ENCODE results near the gene NANOS2. TPM values are rescaled to one million over a fixed set of nuclear protein-coding genes. Genes with fewer than 3 reads are reported as not detected.

The NANOS2 gene
- total and polyA plus RNA-seq, 9 of the 15 experiments (the other 6 are each of a cell fraction or from before 2014, with no cell fraction given), result not detected

DNA sequence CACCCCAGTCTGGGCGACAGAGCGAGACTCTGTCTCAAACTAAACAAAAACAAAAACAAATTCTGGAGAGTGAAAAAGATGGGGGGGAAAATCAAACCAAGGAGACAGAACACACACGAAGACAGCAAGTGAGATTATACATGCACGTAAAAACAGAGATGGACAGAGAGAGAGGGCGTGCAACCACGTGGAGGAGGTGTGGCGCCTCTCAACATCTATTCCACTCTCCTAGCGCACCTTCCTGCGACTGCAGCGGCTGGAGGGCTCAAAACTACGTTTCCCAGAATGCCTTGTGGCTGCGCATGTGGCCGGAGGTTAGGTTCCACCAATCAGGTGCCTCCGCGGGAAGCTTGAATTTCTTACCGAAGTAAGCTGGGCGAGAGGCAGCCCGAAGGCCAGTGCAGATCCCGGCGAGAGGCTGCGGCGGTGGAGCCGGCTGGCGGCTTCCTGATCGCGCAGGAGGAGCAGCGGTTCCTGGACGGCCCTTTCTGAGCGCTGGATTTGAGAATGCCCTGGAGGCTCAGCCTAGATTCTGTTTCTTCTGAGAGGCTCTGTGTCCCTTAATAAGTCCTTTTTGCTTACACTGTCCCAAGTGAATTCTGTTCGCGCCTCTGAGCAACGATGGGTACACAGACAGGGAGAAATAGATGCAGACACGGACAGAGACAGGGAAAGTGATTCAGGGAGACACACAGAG, 13.1 kb upstream of the NANOS2 start (continued):
- TF ChIP-seq NONO (IDR thresholded peaks at IDR 0.05; ENCODE audit: low read depth in 2 of 2, low read length in 1 of 2) (0 out of 4 replicates have a peak, but pooled peaks of 1 of the 2 experiments have one; percentile 31), ZNF77 (CRISPR knock-in tag; IDR thresholded peaks at IDR 0.05) (no peak), CHCHD3 (CRISPR knock-in tag; IDR thresholded peaks at IDR 0.05) (no peak), TEAD1 (CRISPR knock-in tag; IDR thresholded peaks at IDR 0.05) (peak in 1 of 2 experiments; percentile 55; a peak in 1 of 4 replicates), KDM1A (IDR thresholded peaks at IDR 0.05) (no peak), CHD2 (IDR thresholded peaks at IDR 0.05; ENCODE audit: low read depth, low read length) (peak; percentile 80), U2AF2 (optimal IDR thresholded peaks at IDR 0.05; ENCODE audit: low read depth, low read length) (no peak), FOXP1 (CRISPR knock-in tag; IDR thresholded peaks at IDR 0.05) (peak; percentile 50; the same call in 1 of the 2 replicates), SRSF7 (optimal IDR thresholded peaks at IDR 0.05; ENCODE audit: low read depth, low read length) (no peak)
- TF ChIP-seq, protein P1, sequence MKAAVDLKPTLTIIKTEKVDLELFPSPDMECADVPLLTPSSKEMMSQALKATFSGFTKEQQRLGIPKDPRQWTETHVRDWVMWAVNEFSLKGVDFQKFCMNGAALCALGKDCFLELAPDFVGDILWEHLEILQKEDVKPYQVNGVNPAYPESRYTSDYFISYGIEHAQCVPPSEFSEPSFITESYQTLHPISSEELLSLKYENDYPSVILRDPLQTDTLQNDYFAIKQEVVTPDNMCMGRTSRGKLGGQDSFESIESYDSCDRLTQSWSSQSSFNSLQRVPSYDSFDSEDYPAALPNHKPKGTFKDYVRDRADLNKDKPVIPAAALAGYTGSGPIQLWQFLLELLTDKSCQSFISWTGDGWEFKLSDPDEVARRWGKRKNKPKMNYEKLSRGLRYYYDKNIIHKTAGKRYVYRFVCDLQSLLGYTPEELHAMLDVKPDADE (conservative IDR thresholded peaks at IDR 0.05; ENCODE audit: control insufficient read depth, low read depth, low read length), result peak; percentile 91; the same call in 1 of the 2 replicates
- TF ChIP-seq, protein P2, sequence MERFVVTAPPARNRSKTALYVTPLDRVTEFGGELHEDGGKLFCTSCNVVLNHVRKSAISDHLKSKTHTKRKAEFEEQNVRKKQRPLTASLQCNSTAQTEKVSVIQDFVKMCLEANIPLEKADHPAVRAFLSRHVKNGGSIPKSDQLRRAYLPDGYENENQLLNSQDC (CRISPR knock-in tag; IDR thresholded peaks at IDR 0.05), result no peak
- TF ChIP-seq, protein P3, sequence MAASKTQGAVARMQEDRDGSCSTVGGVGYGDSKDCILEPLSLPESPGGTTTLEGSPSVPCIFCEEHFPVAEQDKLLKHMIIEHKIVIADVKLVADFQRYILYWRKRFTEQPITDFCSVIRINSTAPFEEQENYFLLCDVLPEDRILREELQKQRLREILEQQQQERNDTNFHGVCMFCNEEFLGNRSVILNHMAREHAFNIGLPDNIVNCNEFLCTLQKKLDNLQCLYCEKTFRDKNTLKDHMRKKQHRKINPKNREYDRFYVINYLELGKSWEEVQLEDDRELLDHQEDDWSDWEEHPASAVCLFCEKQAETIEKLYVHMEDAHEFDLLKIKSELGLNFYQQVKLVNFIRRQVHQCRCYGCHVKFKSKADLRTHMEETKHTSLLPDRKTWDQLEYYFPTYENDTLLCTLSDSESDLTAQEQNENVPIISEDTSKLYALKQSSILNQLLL (CRISPR knock-in tag; IDR thresholded peaks at IDR 0.05; ENCODE audit: borderline replicate concordance), result no peak
- TF ChIP-seq, protein P4, sequence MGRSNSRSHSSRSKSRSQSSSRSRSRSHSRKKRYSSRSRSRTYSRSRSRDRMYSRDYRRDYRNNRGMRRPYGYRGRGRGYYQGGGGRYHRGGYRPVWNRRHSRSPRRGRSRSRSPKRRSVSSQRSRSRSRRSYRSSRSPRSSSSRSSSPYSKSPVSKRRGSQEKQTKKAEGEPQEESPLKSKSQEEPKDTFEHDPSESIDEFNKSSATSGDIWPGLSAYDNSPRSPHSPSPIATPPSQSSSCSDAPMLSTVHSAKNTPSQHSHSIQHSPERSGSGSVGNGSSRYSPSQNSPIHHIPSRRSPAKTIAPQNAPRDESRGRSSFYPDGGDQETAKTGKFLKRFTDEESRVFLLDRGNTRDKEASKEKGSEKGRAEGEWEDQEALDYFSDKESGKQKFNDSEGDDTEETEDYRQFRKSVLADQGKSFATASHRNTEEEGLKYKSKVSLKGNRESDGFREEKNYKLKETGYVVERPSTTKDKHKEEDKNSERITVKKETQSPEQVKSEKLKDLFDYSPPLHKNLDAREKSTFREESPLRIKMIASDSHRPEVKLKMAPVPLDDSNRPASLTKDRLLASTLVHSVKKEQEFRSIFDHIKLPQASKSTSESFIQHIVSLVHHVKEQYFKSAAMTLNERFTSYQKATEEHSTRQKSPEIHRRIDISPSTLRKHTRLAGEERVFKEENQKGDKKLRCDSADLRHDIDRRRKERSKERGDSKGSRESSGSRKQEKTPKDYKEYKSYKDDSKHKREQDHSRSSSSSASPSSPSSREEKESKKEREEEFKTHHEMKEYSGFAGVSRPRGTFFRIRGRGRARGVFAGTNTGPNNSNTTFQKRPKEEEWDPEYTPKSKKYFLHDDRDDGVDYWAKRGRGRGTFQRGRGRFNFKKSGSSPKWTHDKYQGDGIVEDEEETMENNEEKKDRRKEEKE (IDR thresholded peaks at IDR 0.05; ENCODE audit: borderline replicate concordance in 1 of 2, control insufficient read depth in 1 of 2, low read depth in 2 of 2, low read length in 1 of 2), result no peak
- TF ChIP-seq, protein P5, sequence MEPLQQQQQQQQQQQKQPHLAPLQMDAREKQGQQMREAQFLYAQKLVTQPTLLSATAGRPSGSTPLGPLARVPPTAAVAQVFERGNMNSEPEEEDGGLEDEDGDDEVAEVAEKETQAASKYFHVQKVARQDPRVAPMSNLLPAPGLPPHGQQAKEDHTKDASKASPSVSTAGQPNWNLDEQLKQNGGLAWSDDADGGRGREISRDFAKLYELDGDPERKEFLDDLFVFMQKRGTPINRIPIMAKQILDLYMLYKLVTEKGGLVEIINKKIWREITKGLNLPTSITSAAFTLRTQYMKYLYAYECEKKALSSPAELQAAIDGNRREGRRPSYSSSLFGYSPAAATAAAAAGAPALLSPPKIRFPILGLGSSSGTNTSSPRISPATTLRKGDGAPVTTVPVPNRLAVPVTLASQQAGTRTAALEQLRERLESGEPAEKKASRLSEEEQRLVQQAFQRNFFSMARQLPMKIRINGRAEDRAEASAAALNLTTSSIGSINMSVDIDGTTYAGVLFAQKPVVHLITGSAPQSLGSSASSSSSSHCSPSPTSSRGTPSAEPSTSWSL (CRISPR knock-in tag; IDR thresholded peaks at IDR 0.05; ENCODE audit: borderline replicate concordance), result no peak
- TF ChIP-seq, protein P6, sequence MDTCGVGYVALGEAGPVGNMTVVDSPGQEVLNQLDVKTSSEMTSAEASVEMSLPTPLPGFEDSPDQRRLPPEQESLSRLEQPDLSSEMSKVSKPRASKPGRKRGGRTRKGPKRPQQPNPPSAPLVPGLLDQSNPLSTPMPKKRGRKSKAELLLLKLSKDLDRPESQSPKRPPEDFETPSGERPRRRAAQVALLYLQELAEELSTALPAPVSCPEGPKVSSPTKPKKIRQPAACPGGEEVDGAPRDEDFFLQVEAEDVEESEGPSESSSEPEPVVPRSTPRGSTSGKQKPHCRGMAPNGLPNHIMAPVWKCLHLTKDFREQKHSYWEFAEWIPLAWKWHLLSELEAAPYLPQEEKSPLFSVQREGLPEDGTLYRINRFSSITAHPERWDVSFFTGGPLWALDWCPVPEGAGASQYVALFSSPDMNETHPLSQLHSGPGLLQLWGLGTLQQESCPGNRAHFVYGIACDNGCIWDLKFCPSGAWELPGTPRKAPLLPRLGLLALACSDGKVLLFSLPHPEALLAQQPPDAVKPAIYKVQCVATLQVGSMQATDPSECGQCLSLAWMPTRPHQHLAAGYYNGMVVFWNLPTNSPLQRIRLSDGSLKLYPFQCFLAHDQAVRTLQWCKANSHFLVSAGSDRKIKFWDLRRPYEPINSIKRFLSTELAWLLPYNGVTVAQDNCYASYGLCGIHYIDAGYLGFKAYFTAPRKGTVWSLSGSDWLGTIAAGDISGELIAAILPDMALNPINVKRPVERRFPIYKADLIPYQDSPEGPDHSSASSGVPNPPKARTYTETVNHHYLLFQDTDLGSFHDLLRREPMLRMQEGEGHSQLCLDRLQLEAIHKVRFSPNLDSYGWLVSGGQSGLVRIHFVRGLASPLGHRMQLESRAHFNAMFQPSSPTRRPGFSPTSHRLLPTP (IDR thresholded peaks at IDR 0.05; ENCODE audit: borderline replicate concordance, extremely low read depth, insufficient read length), result no peak

Measured in K562 (cell line).